Thyroid gland (tissue), 4 donors: ENCODE results near the gene FOXP1.

Experiments
- CTCF ChIP-seq, 6 experiments: fragments of 200-600 bp in 3 of 6; fragments of 450-650 bp in 3 of 6; sonication (generic) in 3 of 6; IDR thresholded peaks; one replicate each; pipeline ENCODE4 v1.5.1; 2016 to 2019; ENCODE audit warnings: antibody characterized with exemption in 6 of 6, mild to moderate bottlenecking in 2 of 6, inconsistent platforms in 1 of 6, moderate library complexity in 1 of 6
- POLR2A ChIP-seq, 2 donors: fragments of 450-650 bp; IDR thresholded peaks; one replicate each; pipeline ENCODE4 v1.6.1; 2017; ENCODE audit warnings: antibody characterized with exemption in 2 of 2, mild to moderate bottlenecking in 2 of 2, moderate library complexity in 1 of 2

- TF ChIP-seq CTCF (IDR thresholded peaks at IDR 0.05) (no peak), POLR2A (IDR thresholded peaks at IDR 0.05) (no peak)
These were observed 357.5 kb downstream of the FOXP1 start for GRCh38 chr3:71225951-71226564.
